B cell (primary cell): ENCODE data around the gene SPTBN1. TPM values are rescaled to one million over a fixed set of nuclear protein-coding genes. Genes with fewer than 3 reads are reported as not detected.
A peak's percentile ranks its signal among the peaks of the same experiment; 100 is the strongest.

Experiments used
- ATAC-seq: fragments of 200-7000 bp; cut with Tn5 transposase; one replicate; pipeline ENCODE4 v1.10.0; 2021; ENCODE audit warnings: low read depth, mild to moderate bottlenecking, moderate number of reproducible peaks, moderate library complexity
- CTCF ChIA-PET: fragments of 350-600 bp; sonication (Branson Sonifier 250); formaldehyde crosslinking; loops from one replicate; lab custom pipeline; 2021; ENCODE audit warnings: antibody characterized with exemption, inconsistent platforms; lab: Charles Lee
- POLR2A ChIA-PET: fragments of 350-600 bp; sonication (Branson Sonifier 250); formaldehyde crosslinking; loops from one replicate; lab custom pipeline; 2021; ENCODE audit warnings: antibody characterized with exemption; lab: Charles Lee
- DNase-seq: peaks from one replicate; pipeline ENCODE4 v3.0.0; 2013
- H2AFZ ChIP-seq: 2 replicates; pipeline ENCODE4 v1.6.1; 2012; ENCODE audit warnings: mild to moderate bottlenecking, low read depth, low read length; ENCODE audit not compliant: insufficient read depth, poor library complexity, severe bottlenecking
- H3K27ac ChIP-seq, 2 donors: 1 replicate in 1 of 2; 2 replicates in 1 of 2; pipeline ENCODE4 v1.5.1; 2012 to 2013; ENCODE audit warnings: low read length in 2 of 2, mild to moderate bottlenecking in 2 of 2, moderate library complexity in 1 of 2
- H3K27me3 ChIP-seq, 4 experiments: fragments of 200-600 bp in 1 of 4; sonication (generic) in 1 of 4; replicated peaks in 1 of 4; 1 replicate in 2 of 4; 2 replicates in 2 of 4; pipeline versions ENCODE4 v1.6.1 to v1.7.0; 2013 to 2016; ENCODE audit warnings: low read length in 3 of 4, mild to moderate bottlenecking in 2 of 4, mixed read lengths in 1 of 4, moderate library complexity in 1 of 4; ENCODE audit not compliant: insufficient read depth in 4 of 4, control insufficient read depth in 3 of 4; ENCODE audit errors: control extremely low read depth in 1 of 4
- H3K36me3 ChIP-seq, 2 experiments: replicated peaks in 1 of 2; 1 replicate in 1 of 2; 2 replicates in 1 of 2; pipeline versions ENCODE4 v1.6.1 to v1.7.1; 2013; ENCODE audit warnings: low read length in 1 of 2; ENCODE audit not compliant: insufficient read depth in 2 of 2, control insufficient read depth in 1 of 2; ENCODE audit errors: control extremely low read depth in 1 of 2, extremely low read depth in 1 of 2
- H3K4me1 ChIP-seq, 2 donors: fragments of 200-600 bp in 1 of 2; sonication (generic) in 1 of 2; 1 replicate in 1 of 2; 2 replicates in 1 of 2; pipeline versions ENCODE4 v1.5.1 to v1.6.1; 2013 to 2017; ENCODE audit warnings: low read length in 2 of 2; ENCODE audit not compliant: control insufficient read depth in 2 of 2, insufficient read depth in 2 of 2
- H3K4me2 ChIP-seq: replicated peaks from 2 replicates; pipeline ENCODE3; 2012; ENCODE audit warnings: mild to moderate bottlenecking, low read depth, low read length; ENCODE audit not compliant: poor library complexity, severe bottlenecking
- H3K4me3 ChIP-seq, 5 experiments: fragments of 200-600 bp in 1 of 5; sonication (generic) in 1 of 5; 1 replicate in 3 of 5; 2 replicates in 2 of 5; pipeline versions ENCODE4 v1.5.1 to v1.7.0; 2011 to 2016; ENCODE audit warnings: low read length in 4 of 5, mild to moderate bottlenecking in 4 of 5, low read depth in 2 of 5, control low read depth in 1 of 5, moderate library complexity in 1 of 5; ENCODE audit not compliant: insufficient read depth in 1 of 5; ENCODE audit errors: control extremely low read depth in 1 of 5, extremely low read depth in 1 of 5
- H3K79me2 ChIP-seq: fragments of 200-600 bp; sonication (generic); one replicate; pipeline ENCODE4 v1.6.0; 2016; ENCODE audit warnings: low read length; ENCODE audit not compliant: control insufficient read depth, insufficient read depth
- H3K9ac ChIP-seq: fragments of 200-600 bp; sonication (generic); 2 replicates; pipeline ENCODE4 v1.6.1; 2017; ENCODE audit warnings: mild to moderate bottlenecking, low read length, moderate library complexity
- H3K9me3 ChIP-seq, 3 donors: one replicate each; pipeline versions ENCODE4 v1.6.1 to v1.7.1; 2013; ENCODE audit warnings: low read length in 2 of 3; ENCODE audit not compliant: control insufficient read depth in 2 of 3, insufficient read depth in 1 of 3; ENCODE audit errors: control extremely low read depth in 1 of 3
- H4K20me1 ChIP-seq: 2 replicates; pipeline ENCODE4 v1.6.0; 2012; ENCODE audit warnings: mild to moderate bottlenecking, low read length; ENCODE audit not compliant: insufficient read depth, control insufficient read depth, poor library complexity, severe bottlenecking
- H3K27ac Mint-ChIP-seq: one replicate; pipeline ENCODE4 v1.8.0; 2021; ENCODE audit warnings: mixed read lengths
- H3K27me3 Mint-ChIP-seq: one replicate; pipeline ENCODE4 v1.8.0; 2021; ENCODE audit warnings: mixed read lengths
- H3K4me1 Mint-ChIP-seq: one replicate; pipeline ENCODE4 v1.8.0; 2021; ENCODE audit warnings: mixed read lengths
- H3K4me3 Mint-ChIP-seq: one replicate; pipeline ENCODE4 v1.8.0; 2021; ENCODE audit warnings: mixed read lengths
- H3K9me3 Mint-ChIP-seq: one replicate; pipeline ENCODE4 v1.8.0; 2022; ENCODE audit warnings: mixed read lengths; ENCODE audit not compliant: insufficient read depth
- CTCF ChIP-seq: fragments of 200-600 bp; IDR thresholded peaks from one replicate; pipeline ENCODE4 v1.8.0; 2022; ENCODE audit warnings: antibody characterized with exemption, mild to moderate bottlenecking
- EZH2 ChIP-seq: IDR thresholded peaks from 2 replicates; pipeline ENCODE4 v1.6.1; 2012; ENCODE audit warnings: borderline replicate concordance, low read depth, mild to moderate bottlenecking, moderate library complexity, low read length; ENCODE audit not compliant: insufficient read depth, poor library complexity, severe bottlenecking
- WGBS: methylation state at CpG from one replicate; pipeline ENCODE4 v1.1.5; 2013; ENCODE audit warnings: missing lambda C conversion rate; ENCODE audit not compliant: insufficient coverage; 5-methylcytosine and 5-hydroxymethylcytosine counted together
- intact Hi-C: fragments of 100-400 bp; cut with micrococcal nuclease; formaldehyde crosslinking; loops from one replicate; pipeline ENCODE4 v1.10.0; 2022
- polyA plus RNA-seq: library from polyadenylated mRNA; depleted of rRNA; stranded (reverse); fragments of >200 nt; gene quantifications from 2 replicates; pipeline ENCODE4 v1.2.3, GENCODE V29; 2012
- total RNA-seq, 2 donors: library from RNA; stranded (reverse); fragments of 120-200 nt in 1 of 2; gene quantifications; 1 replicate in 1 of 2; 2 replicates in 1 of 2; pipeline versions ENCODE4 v1.2.3 to v1.2.4, GENCODE V29; 2013 to 2022

The SPTBN1 gene
- total and polyA plus RNA-seq, 2 donors (not counting 1 experiment from before 2014, with no cell fraction given) = 43.7 to 144 TPM

- no peaks in the 10 kb centered on the region for H3K27me3 Mint-ChIP-seq
- Histone ChIP-seq H3K27me3 (no peaks in the 10 kb centered on the region), H3K4me3 (peak overlapping the region in 3 of 5 experiments; percentile 17 to 39 (median 22)), H4K20me1 (no peaks in the 10 kb centered on the region), H2AFZ (peak overlapping the region; percentile 6), H3K4me2 (peak overlapping the region; percentile 77), H3K9ac (peak overlapping the region; percentile 49), H3K9me3 (no peaks in the 10 kb centered on the region), H3K36me3 (peaks cover 0 to 8% of the 10 kb centered on the region in 2 experiments), H3K4me1 (peaks cover 94 to 95% of the 10 kb centered on the region in 2 donors), H3K27ac (peak overlapping the region; percentile 92 to 93), H3K79me2 (peaks cover 94% of the 10 kb centered on the region)
- H3K9me3 Mint-ChIP-seq = no peaks in the 10 kb centered on the region
- peak overlapping the region; percentile 87 for H3K4me3 Mint-ChIP-seq
- POLR2A ChIA-PET = interaction anchor here (0.8 to 2.7 kb wide), 5 partner anchors 9 to 51 kb away, joined by 3 to 26 read pairs (median 3); no protein-coding TSS in a partner anchor
- 0% methylated on average over 2 of the region's 9 CpGs for WGBS
- DNase-seq (peak; percentile 83), ATAC-seq (peak; percentile 82)
- TF ChIP-seq CTCF = no peak
- no peak for TF ChIP-seq EZH2
- peaks cover 95% of the 10 kb centered on the region for H3K4me1 Mint-ChIP-seq
- intact Hi-C loops = loop anchor here (1.0 to 10.0 kb wide), 7 partner anchors 9 to 1041 kb away; partner anchors contain the start of genes CLHC1, PPP4R3B, RPS27A and RTN4
- peak overlapping the region; percentile 97 for H3K27ac Mint-ChIP-seq
- CTCF ChIA-PET = interaction anchor here (0.6 to 1.9 kb wide), 10 partner anchors 12 to 65 kb away, joined by 3 to 8 read pairs (median 4); no protein-coding TSS in a partner anchor
Observed at GRCh38 chr2:54574107-54574859, 118.2 kb downstream of the SPTBN1 start.
